Measurements from ENCODE around the gene PGGHG. TPM values are rescaled to one million over a fixed set of nuclear protein-coding genes. Genes with fewer than 3 reads are reported as not detected.
"Not testable (repeated sequence)": the region's sequence is repeated elsewhere in the genome, so short reads cannot be mapped to it uniquely, and the experiment has no call there.

The PGGHG gene
- total RNA-seq, 4 donors from 2014 or later, result 8.5 to 35.3 (median 15.5) TPM

- Histone ChIP-seq H3K36me3 (peaks cover 0 to 13% of the 10 kb centered on the region in 2 donors), H3K27me3 (peaks cover 17% of the 10 kb centered on the region), H3K4me1 (peaks cover 0 to 66% (median 14%) of the 10 kb centered on the region in 3 donors), H3K9me3 (no peaks in the 10 kb centered on the region), H3K4me3 (peak overlapping the region in 1 of 2 donors; percentile 44), H3K27ac (peak overlapping the region in 3 of 4 donors; percentile 66 to 85 (median 82))
- no peak for ATAC-seq
- WGBS, 2 donors (ENCODE audit: low coverage in 1 of 2), result 59 to 73% methylated on average over 6 to 10 of the region's 14 CpGs
- TF ChIP-seq POLR2A (IDR thresholded peaks at IDR 0.05) (no peak), POLR2AphosphoS5 (IDR thresholded peaks at IDR 0.05) (no peak), EP300 (IDR thresholded peaks at IDR 0.05) (no peak), CTCF (IDR thresholded peaks at IDR 0.05) (no peak)
Measured at GRCh38 chr11:312092-312816, 23.3 kb downstream of the PGGHG start.

- no peak for TF ChIP-seq CTCF (IDR thresholded peaks at IDR 0.05)
- H3K27me3 ChIP-seq, result peaks cover 17% of the 10 kb centered on the region
- ATAC-seq, result no peak
- peaks cover 0 to 13% of the 10 kb centered on the region in 2 donors for H3K36me3 ChIP-seq
- H3K4me1 ChIP-seq, result peaks cover 0 to 63% (median 17%) of the 10 kb centered on the region in 3 donors
- no CpG with 5 or more reads among the region's 8 CpGs for WGBS, 2 donors (ENCODE audit: low coverage in 1 of 2)
- peak overlapping the region in 1 of 2 donors; percentile 56 for H3K4me3 ChIP-seq
- H3K27ac ChIP-seq, result peak overlapping the region; percentile 22 to 85 (median 82)
- no peaks in the 10 kb centered on the region for H3K9me3 ChIP-seq
Measured at GRCh38 chr11:313304-313786, 24.4 kb downstream of the PGGHG start.

GRCh38 chr11:313787-314553 is 25.0 kb downstream of the PGGHG start, which contains the start of gene IFITM1:
Gene IFITM1 (plus strand): TSS chr11:314040. CDS start chr11:314171, 131 bp downstream.
- peak within 1 kb of the TSS; percentile 22 to 85 (median 82) for H3K27ac ChIP-seq
- H3K27me3 ChIP-seq, result peaks cover 17% of the 10 kb centered on the region
- H3K9me3 ChIP-seq, result no peaks in the 10 kb centered on the region
- ATAC-seq, result peak; percentile 35
- H3K36me3 ChIP-seq, result peaks cover 0 to 13% of the 10 kb centered on the region in 2 donors
- peaks cover 0 to 60% (median 17%) of the 10 kb centered on the region in 3 donors for H3K4me1 ChIP-seq
- 28 to 69% methylated on average over 7 to 8 of the region's 18 CpGs for WGBS, 2 donors (ENCODE audit: low coverage in 1 of 2)
- peak; percentile 43 for TF ChIP-seq POLR2AphosphoS5 (IDR thresholded peaks at IDR 0.05)
- TF ChIP-seq CTCF (IDR thresholded peaks at IDR 0.05), result no peak
- no peak for TF ChIP-seq EP300 (IDR thresholded peaks at IDR 0.05)
- peak; percentile 29 to 47 for TF ChIP-seq POLR2A (IDR thresholded peaks at IDR 0.05)
- H3K4me3 ChIP-seq, result peak within 1 kb of the TSS; percentile 27 to 56

GRCh38 chr11:314554-314875 is 25.6 kb downstream of the PGGHG start:
- ATAC-seq, H3K9me3 ChIP-seq: not testable (repeated sequence)
- no CpG with 5 or more reads among the region's 6 CpGs for WGBS, 2 donors (ENCODE audit: low coverage in 1 of 2)
- Histone ChIP-seq H3K4me1 (peaks cover 0 to 55% (median 13%) of the 10 kb centered on the region in 3 donors), H3K4me3 (peak overlapping the region; percentile 27 to 56), H3K36me3 (peaks cover 0 to 13% of the 10 kb centered on the region in 2 donors), H3K27me3 (peaks cover 17% of the 10 kb centered on the region), H3K27ac (peak overlapping the region; percentile 1 to 85 (median 82))

- Histone ChIP-seq H3K4me3 (peak overlapping the region; percentile 27 to 56), H3K9me3 (no peaks in the 10 kb centered on the region), H3K36me3 (peaks cover 0 to 13% of the 10 kb centered on the region in 2 donors), H3K27me3 (peaks cover 17% of the 10 kb centered on the region), H3K4me1 (peaks cover 0 to 49% (median 9%) of the 10 kb centered on the region in 3 donors), H3K27ac (peak overlapping the region in 3 of 4 donors; percentile 81 to 85 (median 82))
- no peak for ATAC-seq
- TF ChIP-seq CTCF (IDR thresholded peaks at IDR 0.05) (no peak), POLR2A (IDR thresholded peaks at IDR 0.05) (no peak), EP300 (IDR thresholded peaks at IDR 0.05) (no peak), POLR2AphosphoS5 (IDR thresholded peaks at IDR 0.05) (no peak)
- 20 to 68% methylated on average over 1 to 3 of the region's 9 CpGs for WGBS, 2 donors (ENCODE audit: low coverage in 1 of 2)
Measured at GRCh38 chr11:315051-315481, 26.1 kb downstream of the PGGHG start.
